ENCODE results near the gene SPDYE6. TPM values are rescaled to one million over a fixed set of nuclear protein-coding genes. Genes with fewer than 3 reads are reported as not detected.
"Not testable (repeated sequence)": the region's sequence is repeated elsewhere in the genome, so short reads cannot be mapped to it uniquely, and the experiment has no call there.

SPDYE6 gene
- total RNA-seq, 1 donor from 2014 or later = not detected

- DNase-seq = peak; percentile 47
- intact Hi-C loops (cut with micrococcal nuclease) = no loop called here
- peak; percentile 55 for ATAC-seq
Measured at GRCh38 chr7:102321351-102322201, 34.7 kb downstream of the SPDYE6 start.

- ATAC-seq (no peak), DNase-seq (no peak)
- intact Hi-C loops (cut with micrococcal nuclease) = no loop called here
Measured at GRCh38 chr7:102320601-102321350, 35.5 kb downstream of the SPDYE6 start.

- intact Hi-C loops (cut with micrococcal nuclease) = no loop called here
- DNase-seq (no peak), ATAC-seq (no peak)
Measured at GRCh38 chr7:102320181-102320580, 36.1 kb downstream of the SPDYE6 start.

GRCh38 chr7:102319671-102320070, 36.6 kb downstream of the SPDYE6 start:
- ATAC-seq = no peak
- DNase-seq = no peak
- intact Hi-C loops (cut with micrococcal nuclease) = no loop called here

- intact Hi-C loops (cut with micrococcal nuclease) = no loop called here
- DNase-seq = no peak
- no peak for ATAC-seq
Measured at GRCh38 chr7:102318482-102318971, 37.7 kb downstream of the SPDYE6 start.

- intact Hi-C loops (cut with micrococcal nuclease) = no loop called here
- ATAC-seq (no peak), DNase-seq (no peak)
Measured at GRCh38 chr7:102317231-102318059, 38.8 kb downstream of the SPDYE6 start.

GRCh38 chr7:102313997-102314780, 42.1 kb downstream of the SPDYE6 start:
- DNase-seq = no peak
- intact Hi-C loops (cut with micrococcal nuclease) = no loop called here
- ATAC-seq = no peak

GRCh38 chr7:102312317-102312716, 43.9 kb downstream of the SPDYE6 start:
- DNase-seq (no peak), ATAC-seq (no peak)
- intact Hi-C loops (cut with micrococcal nuclease) = no loop called here

GRCh38 chr7:102310414-102310815, 45.8 kb downstream of the SPDYE6 start:
- DNase-seq (no peak), ATAC-seq (no peak)

GRCh38 chr7:102306916-102307677, 49.1 kb downstream of the SPDYE6 start:
- intact Hi-C loops (cut with micrococcal nuclease) = no loop called here
- ATAC-seq (peak; percentile 69), DNase-seq (peak; percentile 55)

More at GRCh38 chr7:102310414-102310815, 45.8 kb downstream of the SPDYE6 start:
- intact Hi-C loops (cut with micrococcal nuclease) = no loop called here

GRCh38 chr7:102305414-102306268, 50.6 kb downstream of the SPDYE6 start:
- ATAC-seq (no peak), DNase-seq (no peak)
- intact Hi-C loops (cut with micrococcal nuclease) = no loop called here

- DNase-seq (peak; percentile 43), ATAC-seq (no peak)
- intact Hi-C loops (cut with micrococcal nuclease) = no loop called here
Measured at GRCh38 chr7:102304668-102305067, 51.6 kb downstream of the SPDYE6 start.

- DNase-seq = no peak
- no peak for ATAC-seq
- intact Hi-C loops (cut with micrococcal nuclease) = no loop called here
Measured at GRCh38 chr7:102303669-102304422, 52.4 kb downstream of the SPDYE6 start.

GRCh38 chr7:102302025-102302424, 54.2 kb downstream of the SPDYE6 start:
- intact Hi-C loops (cut with micrococcal nuclease) = no loop called here
- DNase-seq = no peak
- no peak for ATAC-seq

- intact Hi-C loops (cut with micrococcal nuclease); DNase-seq; ATAC-seq: not testable (repeated sequence)
Measured at GRCh38 chr7:102301367-102301766, 54.9 kb downstream of the SPDYE6 start.

- intact Hi-C loops (cut with micrococcal nuclease) = no loop called here
- peak; percentile 64 for ATAC-seq
- peak; percentile 52 for DNase-seq
Measured at GRCh38 chr7:102300643-102301221, 55.5 kb downstream of the SPDYE6 start.

Data from left ventricle myocardium superior (tissue), 1 donor.